ENCODE results near the gene GP1BA.

Gene GP1BA

GRCh38 chr17:4951486-4951885 lies 19.4 kb downstream of the GP1BA start:
- no peak for DNase-seq

GRCh38 chr17:4953451-4953961 lies 21.4 kb downstream of the GP1BA start:
- DNase-seq: no peak

GRCh38 chr17:4955091-4955490 lies 23.0 kb downstream of the GP1BA start:
- DNase-seq: no peak

DNA sequence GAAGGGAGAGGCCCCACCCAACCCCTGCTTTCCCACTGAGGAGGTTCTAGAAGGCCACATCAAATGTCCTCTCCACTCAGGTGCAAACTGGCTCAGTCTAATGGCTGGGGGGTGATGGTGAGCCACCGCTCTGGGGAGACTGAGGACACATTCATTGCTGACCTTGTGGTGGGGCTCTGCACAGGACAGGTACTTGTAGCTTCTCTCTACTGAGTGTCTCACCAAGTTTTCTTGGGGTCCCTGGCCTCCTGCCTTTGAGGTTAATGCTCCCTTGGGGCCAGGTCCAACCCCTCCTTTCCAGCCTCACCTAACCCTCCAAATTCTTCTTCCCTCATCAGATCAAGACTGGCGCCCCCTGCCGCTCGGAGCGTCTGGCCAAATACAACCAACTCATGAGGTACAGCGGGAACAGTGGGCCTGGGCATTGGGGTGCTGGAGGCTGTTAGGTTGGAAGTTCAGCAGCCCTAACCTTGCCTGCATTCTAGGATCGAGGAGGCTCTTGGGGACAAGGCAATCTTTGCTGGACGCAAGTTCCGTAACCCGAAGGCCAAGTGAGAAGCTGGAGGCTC lies 24.5 kb downstream of the GP1BA start:
- no peak for DNase-seq

- DNase-seq: no peak
Observed at GRCh38 chr17:4958102-4958501, 26.0 kb downstream of the GP1BA start.

GRCh38 chr17:4959261-4959965 lies 27.3 kb downstream of the GP1BA start:
- DNase-seq: no peak

- no peak for DNase-seq
Observed at GRCh38 chr17:4960279-4960922, 28.3 kb downstream of the GP1BA start.

DNA sequence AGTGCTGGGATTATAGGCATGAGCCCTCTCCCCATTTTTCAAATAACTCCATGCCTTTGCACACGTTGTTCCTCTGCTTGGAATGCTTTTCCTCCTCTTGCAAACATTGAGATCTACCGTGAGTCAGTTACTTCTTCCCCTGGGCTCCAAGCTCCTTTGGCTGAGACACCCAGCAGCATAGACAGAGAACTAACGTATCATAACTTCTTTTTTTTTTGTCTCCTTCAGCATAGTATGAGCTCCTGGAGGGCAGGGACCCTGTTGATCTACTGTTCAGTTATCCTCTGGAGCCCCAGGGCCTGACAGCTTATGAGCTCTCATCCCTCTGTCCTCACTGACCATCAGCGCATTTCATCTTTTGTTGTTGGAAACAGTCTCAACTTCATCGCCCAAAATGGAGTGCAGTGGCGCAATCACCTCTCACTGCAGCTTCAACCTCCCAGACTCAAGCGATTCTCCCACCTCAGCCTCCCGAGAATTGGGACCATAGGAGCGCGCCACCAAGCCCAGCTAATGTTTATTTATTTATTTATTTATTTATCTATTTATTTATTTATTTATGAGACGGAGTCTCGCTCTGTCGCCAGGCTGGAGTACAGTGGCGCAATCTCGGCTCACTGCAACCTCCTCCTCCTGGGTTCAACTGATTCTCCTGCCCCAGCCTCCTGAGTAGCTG lies 33.4 kb downstream of the GP1BA start:
- no peak for DNase-seq

DNA sequence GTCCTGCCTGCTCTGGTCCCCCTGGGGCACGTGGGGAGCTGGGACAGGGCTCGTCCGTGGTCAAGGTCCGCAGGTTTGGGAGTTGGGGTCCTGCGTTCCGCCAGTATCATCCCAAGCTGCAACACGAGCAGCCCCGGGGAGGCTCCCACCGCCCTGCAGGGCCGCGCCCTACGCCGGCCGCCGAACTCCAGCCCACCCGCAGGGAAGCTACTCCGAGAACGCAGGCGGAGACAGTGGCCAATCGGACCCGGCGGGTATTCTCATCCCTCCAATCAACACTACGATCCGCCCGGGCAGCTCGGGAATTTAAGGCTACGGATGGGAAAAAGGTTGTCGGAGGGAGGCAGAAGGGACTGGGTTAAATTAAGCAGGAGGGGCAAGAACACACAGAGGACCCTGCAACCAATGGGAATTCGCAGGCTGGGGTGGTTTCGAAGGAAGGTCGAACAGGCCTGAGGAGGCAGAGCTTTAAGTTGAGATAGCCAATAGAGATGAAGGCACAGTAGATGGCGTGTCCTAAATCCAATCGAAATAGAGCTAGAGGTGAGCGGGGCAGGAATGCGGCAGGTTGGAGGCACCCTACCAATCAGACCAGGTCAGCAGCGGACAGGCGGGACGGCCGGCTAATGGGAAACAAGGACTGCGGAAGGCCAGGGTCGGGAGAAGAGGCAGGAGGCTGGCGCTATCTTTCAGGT lies 34.9 kb downstream of the GP1BA start:
- peak; percentile 98 to 100 for DNase-seq

DNA sequence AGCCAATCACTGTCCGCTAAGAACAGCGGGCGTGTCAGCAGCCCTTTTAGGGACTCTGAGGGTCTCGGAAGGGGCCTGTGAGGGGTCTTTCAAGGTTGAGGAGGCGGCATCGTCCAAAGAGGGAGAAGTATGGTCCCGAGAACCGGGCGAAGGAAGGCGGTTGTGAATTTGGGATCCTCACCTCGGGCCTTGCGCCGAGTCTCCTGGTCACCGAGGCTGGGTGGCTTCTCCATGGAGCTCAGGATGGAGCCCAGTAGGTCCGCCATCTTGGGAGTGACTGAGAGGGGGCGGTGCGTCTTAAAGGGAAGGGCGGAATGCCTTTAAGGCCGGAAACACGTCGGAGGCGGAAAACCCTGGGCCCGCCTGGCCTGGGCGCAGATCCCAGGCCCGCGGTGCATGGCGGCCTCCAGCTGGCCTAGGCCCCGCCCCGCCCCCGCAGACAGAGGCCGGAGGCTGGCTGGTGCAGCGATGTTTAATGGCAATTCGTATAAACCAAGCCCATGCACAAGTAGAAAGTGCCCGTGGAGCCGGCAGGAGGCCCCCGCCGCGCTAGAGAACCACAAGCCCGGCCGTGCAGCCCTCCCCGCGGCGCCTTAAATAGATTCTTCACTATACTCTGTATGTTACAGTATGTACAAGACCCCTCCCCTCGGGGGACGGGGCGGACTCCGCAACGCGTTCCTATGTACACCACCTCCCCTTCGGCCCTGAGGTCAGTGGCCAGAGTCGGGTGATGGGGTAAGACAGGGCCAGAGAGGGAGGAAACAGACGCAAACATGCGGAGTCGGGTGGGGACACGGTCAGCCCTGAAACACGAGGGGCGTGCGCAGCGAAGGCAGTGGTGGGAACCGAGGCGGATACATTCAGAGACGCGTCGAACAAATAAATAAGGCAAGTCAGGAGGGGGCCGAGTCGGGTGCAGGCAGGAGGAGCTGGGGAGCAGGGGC lies 35.7 kb downstream of the GP1BA start, which contains the start of gene SPAG7:
Gene SPAG7, minus strand, starts transcription at position 279 of the 947 bp plus-strand sequence. Its CDS starts 13 bp downstream, at position 266.
- peak; percentile 69 to 94 for DNase-seq

- DNase-seq: no peak
Observed at GRCh38 chr17:4968486-4969046, 36.5 kb downstream of the GP1BA start.

DNA sequence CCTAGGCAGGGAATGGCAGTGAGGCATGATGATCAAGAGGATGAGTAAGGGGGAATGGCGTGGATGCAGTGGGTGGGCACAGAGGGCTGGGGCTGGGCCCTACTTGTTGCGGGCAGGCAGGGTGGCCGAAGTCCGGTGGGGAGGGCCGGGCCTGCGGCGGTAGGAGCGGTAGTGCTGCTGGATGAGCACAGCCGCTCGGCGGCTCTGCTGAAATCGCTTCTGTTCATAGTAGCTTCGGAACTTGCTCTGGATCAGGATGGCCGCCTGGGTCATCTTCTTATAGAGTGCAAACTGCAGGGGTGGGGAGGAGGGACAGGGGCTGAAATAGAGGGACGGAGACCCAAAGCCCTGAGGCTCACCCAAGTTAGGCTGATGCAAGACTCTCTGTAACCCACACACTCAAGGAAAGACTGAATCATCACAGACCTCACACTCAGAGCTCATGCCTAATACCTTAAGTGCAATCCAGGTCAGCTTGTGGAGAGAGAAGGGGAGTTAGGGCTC lies 37.0 kb downstream of the GP1BA start:
- peak in 1 of 2 experiments; percentile 9 for DNase-seq

DNA sequence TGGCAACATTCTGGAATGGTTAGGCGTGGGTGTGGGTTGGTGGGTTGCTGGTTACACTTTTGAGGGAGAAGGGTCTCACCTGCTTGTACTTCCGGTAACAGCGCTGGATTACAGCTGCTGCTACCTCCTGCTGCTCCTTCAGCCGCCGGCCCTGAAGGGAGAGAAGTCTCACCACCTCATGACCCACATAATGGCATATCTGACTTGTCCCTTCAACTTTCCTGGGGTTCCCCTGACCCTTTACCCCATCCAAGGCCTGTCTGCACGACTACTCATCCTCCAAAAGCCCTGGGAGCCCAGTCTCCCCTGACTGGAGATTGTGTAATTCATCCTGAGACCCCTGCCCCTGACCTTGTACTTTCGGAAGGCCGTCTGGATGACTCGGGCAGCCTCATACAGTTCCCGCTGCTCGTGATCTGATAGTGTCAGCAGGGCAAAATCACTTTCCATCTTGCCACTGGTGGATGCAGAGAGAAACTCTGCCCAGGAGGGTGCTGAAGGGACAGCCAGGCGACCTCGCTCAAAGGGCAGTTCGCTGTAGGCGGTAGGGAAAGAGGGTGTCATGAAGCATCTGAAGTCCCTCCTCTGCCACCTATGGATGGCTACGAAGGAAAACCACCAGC lies 37.6 kb downstream of the GP1BA start:
- DNase-seq: no peak

DNA sequence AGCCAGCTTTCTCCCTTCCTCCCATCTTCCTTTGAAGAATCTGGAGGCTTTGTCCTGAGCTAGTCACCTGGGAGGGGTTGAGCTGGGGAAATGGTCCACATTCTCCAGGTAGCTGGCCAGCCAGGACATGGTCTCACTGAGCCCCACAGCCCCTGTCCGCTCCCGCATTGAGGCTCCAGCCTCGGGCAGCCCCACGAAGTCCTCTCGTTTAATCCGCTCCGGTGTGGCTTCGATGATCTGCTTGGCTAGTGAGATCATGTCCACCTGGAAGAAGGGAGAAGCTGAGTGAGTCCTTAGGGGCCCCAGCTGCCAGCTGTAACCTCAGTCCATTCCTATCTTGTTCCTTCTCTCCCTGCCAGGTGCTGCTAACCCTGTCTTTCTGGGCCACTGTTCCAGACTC lies 38.2 kb downstream of the GP1BA start:
- no peak for DNase-seq

GRCh38 chr17:4971826-4972225 lies 39.7 kb downstream of the GP1BA start:
- DNase-seq: no peak

DNA sequence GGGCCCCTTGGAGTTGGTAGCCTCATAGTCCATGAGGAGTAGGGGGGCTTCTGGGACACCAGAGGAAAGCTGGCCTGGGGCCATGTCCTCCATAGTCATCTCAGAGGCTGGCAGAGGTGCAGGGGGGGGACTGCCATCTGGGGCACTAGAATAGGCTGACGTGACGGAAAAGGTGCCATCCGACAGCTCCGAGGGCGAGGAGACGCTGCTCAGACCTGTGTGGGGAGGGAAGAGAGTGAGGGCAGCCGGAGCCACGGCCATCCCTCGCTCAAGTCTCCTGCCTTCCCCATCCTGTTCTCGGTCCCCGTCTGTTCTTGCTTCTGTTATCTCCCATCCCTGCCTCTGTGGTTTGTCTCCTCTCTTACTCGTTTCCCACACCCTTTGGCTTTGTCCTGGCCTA lies 40.2 kb downstream of the GP1BA start:
- DNase-seq: no peak

DNA sequence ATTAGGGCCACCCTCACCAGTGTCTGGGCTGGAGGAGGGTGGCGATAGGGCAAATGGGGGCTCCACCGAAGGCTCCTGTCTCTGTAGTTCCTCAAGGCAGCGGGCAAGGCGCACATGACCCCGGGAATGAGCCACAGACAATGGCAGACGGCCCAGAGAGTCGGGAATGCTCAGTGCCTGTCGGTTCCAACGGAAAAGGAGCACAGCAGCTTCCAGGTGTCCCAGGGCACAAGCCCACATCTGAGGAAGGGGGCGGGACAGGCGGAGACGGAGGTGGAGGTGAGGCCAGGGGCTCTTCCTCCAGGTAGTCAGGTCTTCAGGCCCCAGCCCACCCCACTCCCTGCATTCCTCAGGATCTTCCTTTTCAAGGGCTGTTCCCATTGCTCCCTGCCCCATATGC lies 40.7 kb downstream of the GP1BA start:
- no peak for DNase-seq

GRCh38 chr17:4973256-4974114 lies 41.4 kb downstream of the GP1BA start:
- DNase-seq: no peak

DNA sequence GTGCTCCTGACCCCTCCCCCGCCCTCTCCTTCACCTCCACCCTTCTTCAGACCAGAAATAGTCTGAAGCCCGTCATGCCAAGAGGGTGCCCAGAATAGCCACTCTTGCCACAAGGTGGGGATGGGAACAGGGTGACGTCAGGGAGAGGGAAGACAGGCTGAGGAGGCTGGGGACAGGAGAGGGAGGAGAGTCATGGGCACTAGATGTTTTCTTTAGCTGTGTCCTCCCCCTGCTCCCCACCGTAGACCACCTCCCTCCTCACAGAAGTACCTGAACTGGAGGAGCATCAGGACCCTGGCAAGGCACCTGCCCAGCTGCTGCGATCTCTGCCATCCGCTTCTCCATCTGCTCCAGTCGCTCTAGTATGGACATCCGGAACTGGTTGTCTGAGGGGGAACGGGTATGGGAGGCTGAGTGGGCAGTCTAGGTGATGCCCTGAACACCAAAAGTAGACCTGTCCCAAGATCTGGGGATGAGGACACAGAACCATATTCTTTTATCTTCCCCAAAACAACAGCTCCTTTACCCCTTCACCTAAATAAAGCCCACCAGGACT lies 42.1 kb downstream of the GP1BA start:
- no peak for DNase-seq

Data from SW 1271 (cell line).